ENCODE measurements around the gene ANK2.

Gene ANK2

DNA sequence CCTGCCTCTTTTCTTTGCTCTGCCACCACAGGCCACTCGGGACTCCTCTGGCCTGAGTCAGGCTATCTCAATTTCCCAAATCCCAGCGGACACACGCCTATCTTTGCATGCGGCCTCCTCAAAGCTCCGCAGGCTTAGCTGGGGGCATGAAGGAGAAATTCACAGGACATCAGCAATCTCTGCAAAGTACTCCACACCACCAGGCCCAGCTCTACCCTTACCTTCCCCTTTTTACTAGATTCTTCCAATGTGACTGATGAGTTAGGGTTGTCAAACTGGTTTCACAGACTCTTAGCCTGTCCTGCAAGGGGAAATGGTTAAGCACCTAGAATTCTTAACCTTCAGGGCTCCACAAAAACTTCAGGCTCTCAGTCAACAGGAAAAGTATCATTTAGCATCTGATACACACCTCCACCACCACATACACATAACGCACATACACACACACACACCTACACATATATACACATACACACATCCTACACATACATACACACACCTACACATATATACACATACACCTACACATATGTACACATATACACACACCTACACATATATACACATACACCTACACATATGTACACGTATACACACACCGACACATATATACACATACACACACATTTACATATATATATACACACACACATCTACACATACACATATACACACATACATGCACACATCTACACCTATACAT, 349.1 kb downstream of the ANK2 start:
- no peak overlapping the region for H3K4me3 ChIP-seq (ENCODE audit: low read depth, low read length)

DNA sequence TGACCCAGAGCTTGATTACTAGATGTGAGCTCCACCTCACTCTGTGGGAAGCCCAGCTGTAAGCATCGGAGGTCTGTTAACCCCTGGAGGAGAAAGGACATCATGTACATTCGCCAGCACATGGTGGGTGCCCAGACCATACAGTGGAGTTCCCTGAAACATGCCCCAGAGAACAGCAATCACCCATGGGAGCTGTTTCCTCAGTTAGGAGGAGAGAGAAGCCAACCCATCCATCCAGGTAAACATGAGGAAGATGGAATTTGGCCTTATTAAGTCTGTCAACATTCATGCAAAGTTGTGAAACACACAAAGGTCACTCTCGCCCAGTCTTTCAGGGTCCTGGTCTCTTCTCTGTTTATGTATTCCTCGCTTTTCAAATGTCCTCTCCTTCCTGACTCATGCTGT, 354.7 kb downstream of the ANK2 start:
- TF ChIP-seq, protein P1, sequence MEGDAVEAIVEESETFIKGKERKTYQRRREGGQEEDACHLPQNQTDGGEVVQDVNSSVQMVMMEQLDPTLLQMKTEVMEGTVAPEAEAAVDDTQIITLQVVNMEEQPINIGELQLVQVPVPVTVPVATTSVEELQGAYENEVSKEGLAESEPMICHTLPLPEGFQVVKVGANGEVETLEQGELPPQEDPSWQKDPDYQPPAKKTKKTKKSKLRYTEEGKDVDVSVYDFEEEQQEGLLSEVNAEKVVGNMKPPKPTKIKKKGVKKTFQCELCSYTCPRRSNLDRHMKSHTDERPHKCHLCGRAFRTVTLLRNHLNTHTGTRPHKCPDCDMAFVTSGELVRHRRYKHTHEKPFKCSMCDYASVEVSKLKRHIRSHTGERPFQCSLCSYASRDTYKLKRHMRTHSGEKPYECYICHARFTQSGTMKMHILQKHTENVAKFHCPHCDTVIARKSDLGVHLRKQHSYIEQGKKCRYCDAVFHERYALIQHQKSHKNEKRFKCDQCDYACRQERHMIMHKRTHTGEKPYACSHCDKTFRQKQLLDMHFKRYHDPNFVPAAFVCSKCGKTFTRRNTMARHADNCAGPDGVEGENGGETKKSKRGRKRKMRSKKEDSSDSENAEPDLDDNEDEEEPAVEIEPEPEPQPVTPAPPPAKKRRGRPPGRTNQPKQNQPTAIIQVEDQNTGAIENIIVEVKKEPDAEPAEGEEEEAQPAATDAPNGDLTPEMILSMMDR (IDR thresholded peaks at IDR 0.05; ENCODE audit: borderline replicate concordance, insufficient read depth, low read depth, low read length), result no peak
- no peak overlapping the region for H3K4me3 ChIP-seq (ENCODE audit: low read depth, low read length)

More for the DNA sequence above, 349.1 kb downstream of the ANK2 start:
- TF ChIP-seq, protein P1 (IDR thresholded peaks at IDR 0.05; ENCODE audit: borderline replicate concordance, insufficient read depth, low read depth, low read length), result no peak

DNA sequence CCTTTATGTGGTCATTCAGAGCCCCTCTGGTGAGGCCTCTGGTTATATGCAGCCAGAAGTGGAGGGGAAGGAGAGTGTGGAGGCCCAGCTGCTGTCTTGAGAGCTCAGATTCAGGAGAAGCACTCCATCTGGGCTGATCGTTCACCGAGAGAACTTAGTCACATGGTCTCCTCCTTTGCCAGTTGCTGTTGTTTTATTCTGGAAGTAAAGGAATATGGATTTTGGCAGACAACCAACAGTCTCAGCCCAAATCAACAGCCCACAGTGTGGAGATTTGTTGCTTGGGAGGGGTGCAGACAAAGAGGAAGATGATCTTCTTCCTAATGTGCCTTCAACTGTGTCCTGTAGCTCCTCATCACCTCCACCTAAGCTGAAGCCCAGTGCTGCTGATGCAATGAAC, 355.4 kb downstream of the ANK2 start:
- H3K4me3 ChIP-seq (ENCODE audit: low read depth, low read length), result no peak overlapping the region
- TF ChIP-seq, protein P1 (IDR thresholded peaks at IDR 0.05; ENCODE audit: borderline replicate concordance, insufficient read depth, low read depth, low read length), result no peak

DNA sequence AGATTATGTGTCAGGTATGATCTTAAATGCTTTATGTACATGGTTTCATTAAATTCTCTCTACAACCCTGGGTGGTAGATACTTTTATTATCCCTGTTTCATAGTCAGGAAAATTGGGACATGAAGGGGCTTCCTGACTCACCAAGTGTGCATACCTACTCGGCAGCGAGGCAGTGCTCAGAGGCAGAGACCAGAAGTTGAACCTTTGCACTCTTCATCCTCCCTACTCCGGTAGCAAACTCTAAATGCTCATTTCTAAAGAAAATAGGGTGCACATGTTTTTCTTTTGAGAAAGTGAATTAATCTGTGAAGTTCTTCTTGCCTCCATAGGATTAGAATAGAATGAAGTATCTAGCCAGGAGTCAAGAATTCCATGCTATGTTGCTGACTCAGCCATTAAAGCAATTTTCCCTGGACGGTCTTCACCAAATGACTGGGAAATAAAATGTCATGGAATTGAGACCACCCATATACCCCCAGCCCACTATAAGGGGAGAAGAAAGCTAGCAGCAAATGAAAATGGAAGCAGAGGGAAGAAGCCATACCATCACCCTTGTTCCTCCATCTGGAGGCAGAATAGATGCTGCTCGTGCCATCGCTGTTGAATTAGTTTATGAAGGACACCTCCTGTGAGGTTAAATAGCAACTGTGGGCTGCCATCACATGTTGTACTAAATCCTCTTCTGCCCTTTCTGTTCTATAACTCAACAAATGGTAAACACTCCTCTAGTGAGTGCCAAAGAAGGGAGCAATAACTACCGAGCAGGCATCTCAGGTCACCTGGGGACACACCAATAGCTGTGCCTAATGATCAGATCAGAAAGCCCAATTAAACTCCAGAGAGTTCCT, 356.6 kb downstream of the ANK2 start:
- TF ChIP-seq, protein P1 (IDR thresholded peaks at IDR 0.05; ENCODE audit: borderline replicate concordance, insufficient read depth, low read depth, low read length), result no peak
- no peak overlapping the region for H3K4me3 ChIP-seq (ENCODE audit: low read depth, low read length)

DNA sequence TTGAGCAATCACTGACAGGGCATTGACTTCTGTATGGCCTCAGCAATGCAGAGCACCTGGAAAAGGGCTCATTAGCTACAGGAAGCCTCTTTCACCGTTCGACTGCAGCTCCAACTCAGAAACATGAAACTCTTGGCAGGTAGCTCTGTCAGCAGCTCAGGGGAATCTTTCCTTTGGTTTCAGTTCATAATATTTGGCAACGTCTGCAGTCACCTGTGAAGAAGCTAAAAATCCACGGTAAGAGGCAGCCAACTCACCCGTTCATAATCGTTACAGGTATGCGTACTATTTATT, 357.2 kb downstream of the ANK2 start:
- TF ChIP-seq, protein P1 (IDR thresholded peaks at IDR 0.05; ENCODE audit: borderline replicate concordance, insufficient read depth, low read depth, low read length), result no peak
- H3K4me3 ChIP-seq (ENCODE audit: low read depth, low read length), result no peak overlapping the region

DNA sequence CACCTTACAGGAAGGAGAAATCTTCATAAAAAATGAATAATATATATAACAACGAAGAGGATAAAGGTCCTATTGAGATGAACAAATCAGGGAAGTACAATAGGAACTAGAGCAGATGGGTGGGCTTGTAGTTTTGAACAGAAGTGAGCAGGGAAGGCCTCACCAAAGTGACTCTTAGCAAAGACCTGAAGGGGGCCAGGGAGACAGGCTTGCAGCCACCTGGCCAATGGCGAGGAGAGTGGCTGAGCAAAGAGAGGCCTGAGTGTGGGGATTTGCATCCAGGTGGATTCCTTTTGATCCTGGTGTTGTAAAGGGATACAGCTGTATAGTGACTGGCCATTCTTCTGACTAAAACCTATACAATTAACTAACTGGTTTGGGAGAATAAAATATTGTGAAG, 358.0 kb downstream of the ANK2 start:
- H3K4me3 ChIP-seq (ENCODE audit: low read depth, low read length), result no peak overlapping the region
- TF ChIP-seq, protein P1 (IDR thresholded peaks at IDR 0.05; ENCODE audit: borderline replicate concordance, insufficient read depth, low read depth, low read length), result no peak

DNA sequence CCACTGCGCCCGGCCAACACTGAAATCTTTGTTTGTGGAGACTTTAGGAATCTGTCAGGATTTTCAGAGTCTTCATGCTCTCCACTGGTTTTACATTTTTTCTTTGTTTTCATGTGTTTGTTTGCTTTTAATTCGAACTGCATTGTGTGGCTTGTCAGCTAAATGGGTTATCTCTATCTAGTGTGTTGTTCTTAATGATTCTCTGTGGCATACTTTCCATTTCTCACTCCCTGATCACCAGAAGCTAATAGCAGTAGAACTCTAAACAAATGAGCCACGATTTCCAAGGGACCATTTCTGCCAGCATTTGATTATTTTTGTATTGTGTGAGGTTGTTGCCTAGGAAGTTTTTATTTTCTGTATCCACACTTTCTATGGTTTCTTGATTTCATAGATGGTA, 359.7 kb downstream of the ANK2 start:
- H3K4me3 ChIP-seq (ENCODE audit: low read depth, low read length), result no peak overlapping the region
- TF ChIP-seq, protein P1 (IDR thresholded peaks at IDR 0.05; ENCODE audit: borderline replicate concordance, insufficient read depth, low read depth, low read length), result no peak
